Muscle layer of duodenum (tissue), 2 donors: ENCODE measurements around the gene TUT7.
A peak's percentile ranks its signal among the peaks of the same experiment; 100 is the strongest.

Experiments used
- H3K27ac ChIP-seq: one replicate; pipeline ENCODE4 v1.7.0; 2013; ENCODE audit warnings: mild to moderate bottlenecking, low read length
- H3K27me3 ChIP-seq: one replicate; pipeline ENCODE4 v1.7.0; 2013; ENCODE audit warnings: low read depth, mild to moderate bottlenecking, control low read depth, low read length
- H3K36me3 ChIP-seq, 2 donors: one replicate each; pipeline ENCODE4 v1.7.0; 2013; ENCODE audit warnings: low read length in 2 of 2, control low read depth in 1 of 2, mild to moderate bottlenecking in 1 of 2; ENCODE audit not compliant: insufficient read depth in 2 of 2, control insufficient read depth in 1 of 2
- H3K4me1 ChIP-seq, 2 donors: one replicate each; pipeline ENCODE4 v1.7.0; 2013; ENCODE audit warnings: low read length in 2 of 2, mild to moderate bottlenecking in 2 of 2, control low read depth in 1 of 2, moderate library complexity in 1 of 2; ENCODE audit not compliant: insufficient read depth in 2 of 2, control insufficient read depth in 1 of 2
- H3K4me3 ChIP-seq, 2 donors: one replicate each; pipeline ENCODE4 v1.7.0; 2013; ENCODE audit warnings: low read length in 2 of 2, low read depth in 1 of 2, mild to moderate bottlenecking in 1 of 2
- H3K9me3 ChIP-seq, 2 donors: one replicate each; pipeline ENCODE4 v1.7.0; 2013; ENCODE audit warnings: low read length in 2 of 2, control low read depth in 1 of 2, mild to moderate bottlenecking in 1 of 2; ENCODE audit not compliant: control insufficient read depth in 1 of 2
- donor health status: healthy.

Gene TUT7

DNA sequence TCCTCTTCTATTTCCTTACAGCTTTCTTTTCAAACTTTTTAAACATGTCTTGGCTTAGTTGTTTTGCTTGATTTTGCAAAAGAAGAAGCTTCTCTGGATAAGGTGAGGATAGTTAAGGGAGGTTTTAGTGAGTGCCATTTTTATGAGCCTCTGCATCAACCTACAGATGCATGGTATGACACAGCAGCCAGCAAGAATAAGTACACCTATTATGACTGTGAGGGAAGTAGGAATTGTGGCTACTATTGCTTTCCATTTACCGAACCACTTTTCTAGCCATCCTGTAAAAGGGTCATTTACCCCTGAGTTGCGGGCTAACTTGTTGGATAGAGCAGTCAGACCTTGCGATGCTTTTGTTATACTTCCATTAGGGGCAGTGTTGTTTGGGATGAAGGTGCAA lies 7.0 kb upstream of the TUT7 start:
- no peaks in the 10 kb centered on the region for H3K4me1 ChIP-seq
- H3K27me3 ChIP-seq: no peaks in the 10 kb centered on the region
- no peak overlapping the region for H3K27ac ChIP-seq

DNA sequence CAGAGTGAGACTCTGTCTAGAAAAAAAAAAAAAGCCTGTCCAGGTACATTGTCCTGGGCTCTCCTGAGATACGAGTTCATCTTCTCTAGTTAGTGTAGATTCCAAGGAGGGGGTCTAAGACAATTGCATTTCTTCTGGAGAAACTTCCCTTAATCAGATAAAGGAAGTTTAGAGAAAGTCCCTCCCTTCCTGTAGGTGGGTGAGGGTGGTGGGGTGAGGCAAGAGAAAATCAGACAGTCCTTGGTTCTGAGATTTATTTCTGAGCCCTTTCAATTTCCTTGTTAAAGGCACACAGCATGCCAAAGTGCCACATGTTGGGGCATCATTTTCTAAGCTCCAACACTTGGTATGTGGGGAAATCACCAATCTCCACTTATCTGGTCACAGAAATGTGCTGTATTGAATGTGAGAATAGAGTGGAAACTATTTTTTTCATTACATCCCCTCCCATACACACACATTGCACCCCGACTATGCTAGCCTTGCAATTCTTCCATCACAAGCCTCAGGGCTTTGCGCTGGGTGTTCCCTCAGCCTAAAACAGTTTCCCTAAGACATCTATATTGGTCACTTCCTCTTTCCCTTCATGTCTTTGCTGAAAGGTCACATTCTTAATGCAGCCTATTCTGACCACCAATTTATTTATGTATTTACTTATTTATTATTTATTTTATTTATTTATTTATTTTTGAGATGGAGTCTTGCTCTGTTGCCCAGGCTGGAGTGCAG lies 5.1 kb upstream of the TUT7 start:
- Histone ChIP-seq H3K4me1 (peaks cover 0 to 4% of the 10 kb centered on the region in 2 donors), H3K4me3 (no peak overlapping the region), H3K36me3 (no peaks in the 10 kb centered on the region), H3K9me3 (no peaks in the 10 kb centered on the region), H3K27ac (no peak overlapping the region), H3K27me3 (no peaks in the 10 kb centered on the region)

More for the DNA sequence above, 7.0 kb upstream of the TUT7 start:
- no peak overlapping the region for H3K4me3 ChIP-seq
- no peaks in the 10 kb centered on the region for H3K36me3 ChIP-seq
- H3K9me3 ChIP-seq: peaks cover 0 to under 1% of the 10 kb centered on the region in 2 donors

DNA sequence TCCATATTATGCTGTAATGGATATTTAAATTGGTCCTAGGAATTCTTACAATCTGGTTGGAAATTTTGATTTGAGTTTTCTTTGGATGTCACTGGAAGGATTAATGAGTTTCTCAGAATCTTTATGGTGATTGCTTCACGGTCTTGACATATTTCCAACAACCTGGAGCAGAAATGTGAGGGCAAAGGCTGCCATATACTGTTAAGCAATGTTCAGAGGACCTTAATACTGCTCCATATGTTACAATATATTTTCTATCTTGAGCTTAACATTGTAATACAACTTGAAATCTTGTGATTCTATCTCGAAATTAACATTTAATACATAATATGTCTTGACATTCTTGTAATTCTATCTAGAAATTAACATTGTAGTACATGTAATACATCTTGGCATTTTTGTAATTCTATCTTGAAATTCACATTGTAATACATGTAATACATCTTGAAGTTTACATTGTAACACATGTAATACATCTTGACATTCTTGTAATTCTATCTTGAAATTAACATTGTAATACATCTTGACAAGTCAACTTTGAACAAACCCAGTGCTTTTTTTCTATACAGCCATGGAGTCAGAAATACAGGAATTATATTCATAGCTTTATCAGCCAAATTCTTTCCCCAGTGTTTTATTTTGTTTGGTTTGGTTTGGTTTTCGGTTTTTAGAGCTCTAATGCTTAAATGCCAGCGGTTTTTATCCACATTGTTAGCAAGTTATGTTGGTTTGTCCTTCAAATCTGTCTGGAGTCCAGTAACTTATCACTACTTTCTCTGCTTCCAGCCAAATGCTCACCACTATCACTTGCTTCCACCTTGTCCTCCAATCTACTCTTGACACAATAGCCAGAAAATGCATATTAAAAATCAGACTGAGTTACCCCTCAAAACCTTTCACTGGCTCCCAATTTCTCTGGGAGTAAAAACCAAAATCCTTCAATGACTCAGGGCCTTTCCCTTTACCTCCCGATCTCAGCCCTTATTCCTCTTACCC lies 3.0 kb upstream of the TUT7 start:
- Histone ChIP-seq H3K4me3 (no peak overlapping the region), H3K9me3 (no peaks in the 10 kb centered on the region), H3K4me1 (peaks cover 0 to 15% of the 10 kb centered on the region in 2 donors), H3K36me3 (peaks cover 0 to 5% of the 10 kb centered on the region in 2 donors), H3K27ac (no peak overlapping the region), H3K27me3 (no peaks in the 10 kb centered on the region)

DNA sequence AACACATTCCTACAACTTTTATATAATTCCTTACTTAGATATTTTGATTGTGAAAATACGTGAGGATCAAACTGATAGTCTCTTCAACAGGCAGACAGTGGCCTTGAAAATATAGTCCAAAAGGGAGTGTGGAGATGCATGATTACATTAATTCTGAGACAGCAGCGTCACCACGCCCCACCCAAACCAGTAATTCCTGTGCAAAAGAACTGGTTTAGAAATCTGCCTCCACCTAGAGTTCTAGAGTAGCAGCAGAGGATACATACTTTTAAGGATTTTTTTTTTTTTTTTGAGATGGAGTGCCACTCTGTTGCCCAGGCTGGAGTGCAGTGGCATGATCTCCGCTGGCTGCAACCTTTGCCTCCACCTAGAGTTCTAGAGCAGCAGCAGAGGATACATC lies 1.6 kb upstream of the TUT7 start:
- H3K27me3 ChIP-seq: no peaks in the 10 kb centered on the region
- no peak overlapping the region for H3K4me3 ChIP-seq
- H3K36me3 ChIP-seq: peaks cover 0 to 5% of the 10 kb centered on the region in 2 donors
- H3K9me3 ChIP-seq: no peaks in the 10 kb centered on the region
- H3K4me1 ChIP-seq: peaks cover 5 to 27% of the 10 kb centered on the region in 2 donors
- no peak overlapping the region for H3K27ac ChIP-seq

DNA sequence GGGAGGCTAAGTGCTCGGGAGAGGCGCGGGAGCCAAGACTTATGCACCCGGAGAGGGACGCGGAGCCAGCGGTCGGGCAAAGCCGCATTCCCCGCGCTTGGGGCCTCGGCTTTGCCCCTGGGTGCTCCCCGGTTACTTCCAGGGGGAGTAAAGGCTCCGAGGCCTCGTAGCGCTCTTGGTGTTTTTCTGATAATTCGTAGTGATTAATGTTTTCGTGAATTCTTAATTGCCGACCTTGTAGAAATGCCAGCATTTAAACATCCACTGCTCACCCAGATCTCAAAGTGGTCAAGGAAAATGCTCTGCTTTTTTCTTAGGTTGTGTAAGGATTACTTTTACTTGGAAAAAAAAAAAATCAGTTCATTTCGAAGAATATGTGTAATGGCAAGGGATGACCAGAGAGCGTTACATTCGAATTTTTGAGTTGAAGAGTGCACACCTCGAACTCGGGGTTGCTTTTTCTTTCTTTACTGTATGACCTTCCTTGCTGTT lies 654 bp upstream of the TUT7 start:
- Histone ChIP-seq H3K9me3 (no peaks in the 10 kb centered on the region), H3K4me3 (peak overlapping the region; percentile 68 to 77), H3K36me3 (peaks cover 0 to 5% of the 10 kb centered on the region in 2 donors), H3K27ac (peak overlapping the region; percentile 76), H3K27me3 (no peaks in the 10 kb centered on the region), H3K4me1 (peaks cover 5 to 37% of the 10 kb centered on the region in 2 donors)

DNA sequence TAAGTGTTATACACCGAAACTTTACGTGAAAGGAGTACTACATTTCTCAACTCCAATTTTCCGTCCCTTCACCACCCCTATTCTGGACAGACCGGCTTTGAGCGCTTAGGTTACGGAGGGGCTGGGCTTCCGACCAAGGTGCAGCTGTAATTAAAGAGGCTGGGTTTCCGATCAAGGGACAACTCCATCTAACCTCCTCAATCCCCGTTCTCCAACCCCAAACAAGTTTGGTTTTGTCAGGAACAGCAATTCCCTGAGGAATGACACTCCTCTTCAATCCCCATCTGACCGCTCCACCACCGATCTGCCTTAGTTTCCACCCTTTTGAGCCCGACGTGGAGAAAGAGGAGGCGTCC lies 577 bp downstream of the TUT7 start:
- Histone ChIP-seq H3K4me3 (peak overlapping the region; percentile 68 to 78), H3K27me3 (no peaks in the 10 kb centered on the region), H3K36me3 (peaks cover 0 to 5% of the 10 kb centered on the region in 2 donors), H3K4me1 (peaks cover 8 to 41% of the 10 kb centered on the region in 2 donors), H3K9me3 (no peaks in the 10 kb centered on the region), H3K27ac (peak overlapping the region; percentile 88)

DNA sequence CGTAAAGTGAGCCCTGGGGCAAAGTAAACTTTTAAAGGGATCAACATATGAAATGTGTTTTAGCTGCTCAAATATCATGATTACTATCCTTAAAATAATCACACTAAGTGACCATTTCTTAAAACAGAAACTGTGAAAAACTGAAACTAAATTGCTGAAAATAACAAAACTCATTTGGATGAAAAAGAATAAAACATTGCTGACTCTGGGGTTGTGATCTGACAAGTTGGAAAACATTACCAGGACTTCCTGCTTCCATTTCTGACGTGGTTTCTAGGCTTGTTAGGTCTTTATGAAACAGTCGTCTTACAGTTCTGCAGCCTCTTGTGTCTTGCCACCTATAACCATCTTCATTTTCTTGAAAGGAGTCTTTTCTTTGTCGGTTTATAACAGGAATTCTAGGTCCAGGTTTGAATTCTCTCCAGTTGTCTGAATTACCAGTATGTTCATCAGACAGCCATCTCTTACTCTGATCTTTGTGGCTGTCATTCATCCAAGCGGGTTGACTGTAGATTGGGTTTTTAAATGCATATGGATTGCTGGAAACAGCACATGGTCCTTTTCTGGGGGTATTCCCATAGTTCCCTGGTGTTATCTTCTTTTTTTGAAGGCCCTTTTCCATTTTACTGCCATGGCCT lies 1.7 kb downstream of the TUT7 start:
- Histone ChIP-seq H3K4me3 (peak overlapping the region; percentile 68 to 78), H3K36me3 (peaks cover 0 to 5% of the 10 kb centered on the region in 2 donors), H3K27ac (peak overlapping the region; percentile 88), H3K27me3 (no peaks in the 10 kb centered on the region), H3K4me1 (peaks cover 8 to 45% of the 10 kb centered on the region in 2 donors), H3K9me3 (no peaks in the 10 kb centered on the region)

DNA sequence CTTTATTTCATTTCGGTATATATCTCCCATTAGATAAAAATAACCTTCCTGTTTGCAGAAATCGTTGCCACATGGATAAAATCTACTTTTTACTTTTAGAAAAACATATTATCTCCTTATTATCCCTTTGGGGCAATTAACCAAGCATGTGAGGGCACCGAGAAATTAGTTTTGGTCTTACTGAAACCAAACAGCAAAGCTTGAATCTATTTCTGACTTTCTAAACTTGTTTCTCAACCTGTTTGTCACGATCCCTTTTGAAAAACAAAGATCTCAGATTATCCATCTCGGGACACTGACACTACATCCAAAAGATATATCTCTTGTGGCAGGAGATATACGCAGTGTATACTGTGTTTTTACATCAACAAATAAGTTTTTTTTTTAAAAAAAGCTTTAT lies 2.3 kb downstream of the TUT7 start:
- H3K27ac ChIP-seq: peak overlapping the region; percentile 57

DNA sequence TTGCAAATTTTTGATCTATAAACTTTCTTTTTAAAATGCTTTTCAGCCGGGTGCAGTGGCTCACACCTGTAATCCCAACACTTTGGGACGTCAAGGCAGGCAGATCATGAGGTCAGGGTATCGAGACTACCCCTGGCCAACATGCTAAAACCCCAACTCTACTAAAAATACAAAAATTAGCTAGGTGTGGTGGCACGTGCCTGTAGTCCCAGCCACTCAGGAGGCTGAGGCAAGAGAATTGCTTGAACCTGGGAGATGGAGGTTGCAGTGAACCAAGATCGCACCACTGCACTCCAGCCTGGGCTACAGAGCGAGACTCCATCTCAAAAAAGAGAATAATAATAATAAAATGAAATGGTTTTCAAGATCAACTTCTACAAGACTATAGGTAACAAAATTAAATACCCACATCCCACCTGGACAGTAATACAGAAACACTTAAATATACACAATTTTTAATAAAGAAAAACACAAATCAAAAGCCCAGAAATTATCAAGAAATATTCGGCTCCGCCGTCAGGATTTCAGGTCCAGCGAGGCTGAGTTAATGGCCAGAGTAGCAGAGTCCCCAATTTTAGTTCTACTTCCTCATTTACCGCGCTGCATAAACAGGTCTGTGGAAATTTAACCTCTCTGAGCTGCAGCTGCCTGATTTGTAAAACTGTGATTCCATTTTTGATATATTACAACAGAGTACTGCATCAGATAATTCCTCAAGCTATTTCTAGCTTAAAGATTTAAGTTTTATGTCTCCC lies 4.0 kb downstream of the TUT7 start:
- Histone ChIP-seq H3K36me3 (peaks cover 7 to 8% of the 10 kb centered on the region in 2 donors), H3K9me3 (no peaks in the 10 kb centered on the region), H3K27me3 (no peaks in the 10 kb centered on the region), H3K4me1 (peaks cover 8 to 46% of the 10 kb centered on the region in 2 donors), H3K4me3 (no peak overlapping the region), H3K27ac (no peak overlapping the region)

More for the DNA sequence above, 2.3 kb downstream of the TUT7 start:
- Histone ChIP-seq H3K4me3 (peak overlapping the region; percentile 68 to 78), H3K27me3 (no peaks in the 10 kb centered on the region), H3K9me3 (no peaks in the 10 kb centered on the region), H3K36me3 (peaks cover 0 to 5% of the 10 kb centered on the region in 2 donors), H3K4me1 (peaks cover 8 to 48% of the 10 kb centered on the region in 2 donors)

DNA sequence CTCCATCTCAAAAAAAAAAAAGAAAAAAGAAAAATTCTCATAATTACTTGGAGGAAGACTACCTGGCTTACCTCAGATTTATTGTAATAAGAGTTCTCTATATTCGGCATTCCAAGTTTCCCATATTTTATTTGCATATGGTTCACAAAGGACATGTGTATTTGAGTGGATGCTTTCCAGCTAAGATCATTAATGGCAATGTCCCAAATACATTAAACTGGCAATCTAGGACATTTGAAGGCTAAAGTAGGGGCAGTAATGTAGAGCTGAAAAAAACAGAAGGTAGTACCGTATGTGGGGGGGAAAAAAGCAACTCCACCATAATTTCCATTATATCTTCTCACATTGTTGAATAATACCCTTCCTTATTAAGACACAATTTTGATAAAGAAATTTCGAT lies 4.9 kb downstream of the TUT7 start:
- no peaks in the 10 kb centered on the region for H3K9me3 ChIP-seq
- H3K4me3 ChIP-seq: no peak overlapping the region
- H3K27ac ChIP-seq: no peak overlapping the region
- H3K36me3 ChIP-seq: peaks cover 13 to 16% of the 10 kb centered on the region in 2 donors
- H3K4me1 ChIP-seq: peaks cover 8 to 44% of the 10 kb centered on the region in 2 donors
- H3K27me3 ChIP-seq: no peaks in the 10 kb centered on the region
